Fibroblast of upper back skin (primary cell): ENCODE measurements around the gene SLC15A3.
A peak's percentile ranks its signal among the peaks of the same experiment; 100 is the strongest.
"Not testable (repeated sequence)": the region's sequence is repeated elsewhere in the genome, so short reads cannot be mapped to it uniquely, and the experiment has no call there.

Source experiments
- DNase-seq: peaks from one replicate; pipeline ENCODE4 v3.0.0-alpha.2; 2013

The SLC15A3 gene

GRCh38 chr11:60974316-60974715, 22.3 kb upstream of the SLC15A3 start:
- not testable (repeated sequence) for DNase-seq

- DNase-seq: no peak
Observed at GRCh38 chr11:60973699-60974098, 21.7 kb upstream of the SLC15A3 start.

- DNase-seq: no peak
Observed at GRCh38 chr11:60972182-60973030, 20.4 kb upstream of the SLC15A3 start.

GRCh38 chr11:60971520-60971919, 19.5 kb upstream of the SLC15A3 start, which contains the start of gene CD6:
Gene CD6, plus strand, starts transcription at chr11:60971680. Its CDS starts 186 bp downstream, at chr11:60971866.
- no peak for DNase-seq

- DNase-seq: no peak
Observed at GRCh38 chr11:60970890-60971289, 18.9 kb upstream of the SLC15A3 start.

GRCh38 chr11:60970369-60970774, 18.4 kb upstream of the SLC15A3 start:
- DNase-seq: peak; percentile 21

GRCh38 chr11:60968223-60968622, 16.2 kb upstream of the SLC15A3 start:
- no peak for DNase-seq

GRCh38 chr11:60966890-60967289, 14.9 kb upstream of the SLC15A3 start:
- DNase-seq: no peak

GRCh38 chr11:60964801-60965200, 12.8 kb upstream of the SLC15A3 start:
- no peak for DNase-seq

GRCh38 chr11:60960405-60960804, 8.4 kb upstream of the SLC15A3 start:
- DNase-seq: no peak

- peak; percentile 25 for DNase-seq
Observed at GRCh38 chr11:60959431-60959830, 7.5 kb upstream of the SLC15A3 start.

- DNase-seq: peak; percentile 26
Observed at GRCh38 chr11:60957188-60957587, 5.2 kb upstream of the SLC15A3 start.

GRCh38 chr11:60955571-60955970, 3.6 kb upstream of the SLC15A3 start:
- DNase-seq: no peak

GRCh38 chr11:60954421-60954820, 2.4 kb upstream of the SLC15A3 start:
- DNase-seq: no peak

- DNase-seq: no peak
Observed at GRCh38 chr11:60953781-60954180, 1.8 kb upstream of the SLC15A3 start.

- no peak for DNase-seq
Observed at GRCh38 chr11:60952742-60953170, 780 bp upstream of the SLC15A3 start.

GRCh38 chr11:60951606-60951903, 421 bp downstream of the SLC15A3 start:
- DNase-seq: no peak

- DNase-seq: no peak
Observed at GRCh38 chr11:60950933-60951605, 907 bp downstream of the SLC15A3 start.

- no peak for DNase-seq
Observed at GRCh38 chr11:60950024-60950423, 2.0 kb downstream of the SLC15A3 start.

- DNase-seq: no peak
Observed at GRCh38 chr11:60948250-60948649, 3.7 kb downstream of the SLC15A3 start.

- DNase-seq: no peak
Observed at GRCh38 chr11:60947700-60948099, 4.3 kb downstream of the SLC15A3 start.

- no peak for DNase-seq
Observed at GRCh38 chr11:60946601-60947264, 5.2 kb downstream of the SLC15A3 start.

- no peak for DNase-seq
Observed at GRCh38 chr11:60945295-60945667, 6.7 kb downstream of the SLC15A3 start.
